ENCODE data around the gene PDGFRA.

DNA sequence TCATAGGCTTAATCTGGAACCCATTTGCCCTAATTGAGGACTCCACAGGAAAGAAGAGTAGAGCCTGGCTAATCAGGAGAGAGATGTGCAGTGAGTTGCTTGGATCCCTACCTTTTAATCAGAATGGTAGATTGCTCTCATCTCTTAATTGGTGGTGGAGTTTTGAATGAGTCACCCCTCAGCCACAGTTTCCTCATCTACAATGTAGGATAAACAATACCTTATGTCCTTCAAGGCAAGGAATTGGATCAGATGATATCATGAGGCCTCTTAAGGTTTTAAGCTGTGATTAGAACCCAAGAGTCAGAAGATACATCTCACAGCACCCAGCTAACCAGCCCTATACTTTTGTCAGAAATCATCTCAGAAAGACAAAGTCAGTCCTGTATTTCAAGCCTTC lies 39.1 kb downstream of the PDGFRA start:
- TF ChIP-seq, protein P1, sequence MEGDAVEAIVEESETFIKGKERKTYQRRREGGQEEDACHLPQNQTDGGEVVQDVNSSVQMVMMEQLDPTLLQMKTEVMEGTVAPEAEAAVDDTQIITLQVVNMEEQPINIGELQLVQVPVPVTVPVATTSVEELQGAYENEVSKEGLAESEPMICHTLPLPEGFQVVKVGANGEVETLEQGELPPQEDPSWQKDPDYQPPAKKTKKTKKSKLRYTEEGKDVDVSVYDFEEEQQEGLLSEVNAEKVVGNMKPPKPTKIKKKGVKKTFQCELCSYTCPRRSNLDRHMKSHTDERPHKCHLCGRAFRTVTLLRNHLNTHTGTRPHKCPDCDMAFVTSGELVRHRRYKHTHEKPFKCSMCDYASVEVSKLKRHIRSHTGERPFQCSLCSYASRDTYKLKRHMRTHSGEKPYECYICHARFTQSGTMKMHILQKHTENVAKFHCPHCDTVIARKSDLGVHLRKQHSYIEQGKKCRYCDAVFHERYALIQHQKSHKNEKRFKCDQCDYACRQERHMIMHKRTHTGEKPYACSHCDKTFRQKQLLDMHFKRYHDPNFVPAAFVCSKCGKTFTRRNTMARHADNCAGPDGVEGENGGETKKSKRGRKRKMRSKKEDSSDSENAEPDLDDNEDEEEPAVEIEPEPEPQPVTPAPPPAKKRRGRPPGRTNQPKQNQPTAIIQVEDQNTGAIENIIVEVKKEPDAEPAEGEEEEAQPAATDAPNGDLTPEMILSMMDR (IDR thresholded peaks at IDR 0.05): no peak
- no peak for TF ChIP-seq EP300 (IDR thresholded peaks at IDR 0.05; ENCODE audit: low read depth)
- no peak for TF ChIP-seq POLR2AphosphoS5 (IDR thresholded peaks at IDR 0.05)

Data from transverse colon (tissue), 4 donors.